A549 (cell line): ENCODE measurements around the gene CASP6. TPM values are rescaled to one million over a fixed set of nuclear protein-coding genes. Genes with fewer than 3 reads are reported as not detected.
A peak's percentile ranks its signal among the peaks of the same experiment; 100 is the strongest.

ENCODE experiments used
- ATAC-seq, 2 experiments: fragments of 200-7000 bp in 1 of 2; fragments of >200 bp in 1 of 2; cut with Nextera tagmentation in 1 of 2; cut with Tn5 transposase in 1 of 2; 3 replicates each; pipeline versions ENCODE4 v1.8.0 to v1.9.1; 2018 to 2020; ENCODE audit warnings: mild to moderate bottlenecking in 1 of 2, moderate library complexity in 1 of 2
- CTCF ChIA-PET: fragments of 300-600 bp; sonication (Branson Sonifier 250); formaldehyde crosslinking; extraction: SDS; loops from one replicate; lab custom pipeline; 2021; ENCODE audit warnings: antibody characterized with exemption, inconsistent platforms; lab: Yijun Ruan, JAX
- POLR2A ChIA-PET: fragments of 350-600 bp; formaldehyde crosslinking; extraction: SDS; loops from one replicate; lab custom pipeline; 2021; ENCODE audit warnings: antibody characterized with exemption, inconsistent platforms; lab: Yijun Ruan, JAX
- DNase-seq, 2 experiments: peaks; one replicate each; pipeline versions ENCODE4 v3.0.0 to v3.0.0-alpha.2; 2011 to 2016; ENCODE audit warnings: low read depth in 1 of 2, low spot score in 1 of 2
- FAIRE-seq: peaks from 2 replicates; lab custom pipeline; 2011; peaks lifted over from hg19 to GRCh38; lab: Jason Lieb, UNC
- H3K27ac ChIP-seq, 2 experiments: fragments of >200 bp; sonication (Bioruptor Twin); formaldehyde crosslinking; 3 replicates each; pipeline ENCODE4 v1.5.1; 2016 to 2017
- H3K4me1 ChIP-seq: fragments of >200 bp; sonication (Bioruptor Twin); formaldehyde crosslinking; 3 replicates; pipeline ENCODE4 v1.6.1; 2016
- H3K4me2 ChIP-seq: fragments of >200 bp; sonication (Bioruptor Twin); formaldehyde crosslinking; 3 replicates; pipeline ENCODE4 v1.6.1; 2016
- H3K4me3 ChIP-seq: fragments of >200 bp; sonication (Bioruptor Twin); formaldehyde crosslinking; 3 replicates; pipeline ENCODE4 v1.5.1; 2016
- H3K9me3 ChIP-seq: fragments of >200 bp; sonication (Bioruptor Twin); formaldehyde crosslinking; 3 replicates; pipeline ENCODE4 v1.6.1; 2016
- E2F6 ChIP-seq: IDR thresholded peaks from 2 replicates; pipeline ENCODE4 v1.6.1; 2012; ENCODE audit warnings: low read depth, borderline replicate concordance
- EHMT2 ChIP-seq: fragments of 200-600 bp; sonication (generic); IDR thresholded peaks from 2 replicates; pipeline ENCODE4 v1.6.1; 2016; ENCODE audit warnings: antibody characterized with exemption, low read depth, mild to moderate bottlenecking, moderate library complexity
- EP300 ChIP-seq, 2 experiments: fragments of >200 bp; sonication (Bioruptor Twin); formaldehyde crosslinking; IDR thresholded peaks; 2 replicates in 1 of 2; 3 replicates in 1 of 2; pipeline ENCODE4 v1.6.1; 2016 to 2017
- FOSL2 ChIP-seq, 2 experiments: fragments of 450-650 bp in 1 of 2; fragments of >200 bp in 1 of 2; sonication (Bioruptor Twin) in 1 of 2; formaldehyde crosslinking; IDR thresholded peaks; 2 replicates each; pipeline versions ENCODE4 v1.5.0 to v1.6.1; 2016 to 2020; ENCODE audit warnings: mild to moderate bottlenecking in 1 of 2, moderate library complexity in 1 of 2
- GATA3 ChIP-seq: IDR thresholded peaks from 2 replicates; pipeline ENCODE4 v1.6.1; 2012; ENCODE audit warnings: borderline replicate concordance
- HDAC2 ChIP-seq: fragments of 200-600 bp; sonication (generic); IDR thresholded peaks from 2 replicates; pipeline ENCODE4 v1.6.1; 2016
- HOXA7 ChIP-seq: fragments of 250-450 bp; sonication (Bioruptor Pico); IDR thresholded peaks from 2 replicates; pipeline ENCODE4 v1.5.0; 2020; ENCODE audit warnings: mild to moderate bottlenecking, moderate library complexity
- HOXB5 ChIP-seq: fragments of 250-450 bp; sonication (Bioruptor Pico); IDR thresholded peaks from 2 replicates; pipeline ENCODE4 v1.5.0; 2020; ENCODE audit warnings: mild to moderate bottlenecking, moderate library complexity
- JUN ChIP-seq, 2 experiments: fragments of >200 bp; sonication (Bioruptor Twin); formaldehyde crosslinking; IDR thresholded peaks; 2 replicates in 1 of 2; 3 replicates in 1 of 2; pipeline ENCODE4 v1.6.1; 2016 to 2017
- MAFK ChIP-seq: fragments of 450-650 bp; IDR thresholded peaks from 2 replicates; pipeline ENCODE4 v1.6.1; 2014; ENCODE audit not compliant: partially characterized antibody
- MAX ChIP-seq: IDR thresholded peaks from 2 replicates; pipeline ENCODE4 v1.6.1; 2012
- MYC ChIP-seq: IDR thresholded peaks from 2 replicates; pipeline ENCODE4 v1.6.1; 2012; ENCODE audit warnings: mild to moderate bottlenecking, inconsistent platforms, low read length, improper control_type of control experiment, borderline replicate concordance
- NFE2L2 ChIP-seq: fragments of 150-350 bp; conservative IDR thresholded peaks from 2 replicates; pipeline ENCODE4 v1.6.1; 2014; ENCODE audit warnings: low read length
- PHF8 ChIP-seq: fragments of 200-600 bp; sonication (generic); IDR thresholded peaks from 2 replicates; pipeline ENCODE4 v1.6.1; 2016; ENCODE audit warnings: low read depth, mild to moderate bottlenecking, antibody characterized with exemption, moderate library complexity, borderline replicate concordance
- POLR2A ChIP-seq: IDR thresholded peaks from 2 replicates; pipeline ENCODE4 v1.6.1; 2012; ENCODE audit warnings: mild to moderate bottlenecking, low read length
- RCOR1 ChIP-seq: fragments of 150-350 bp; IDR thresholded peaks from 2 replicates; pipeline ENCODE4 v1.6.1; 2014; ENCODE audit warnings: antibody characterized with exemption, low read length, low read depth
- SMC3 ChIP-seq: fragments of >200 bp; sonication (Bioruptor Twin); formaldehyde crosslinking; IDR thresholded peaks from 3 replicates; pipeline ENCODE4 v1.6.1; 2018; ENCODE audit warnings: inconsistent platforms
- TP53 ChIP-seq: fragments of 250-450 bp; sonication (Bioruptor Pico); IDR thresholded peaks from 2 replicates; pipeline ENCODE4 v1.5.0; 2021; ENCODE audit warnings: mild to moderate bottlenecking, moderate library complexity
- ZC3H11A ChIP-seq: fragments of 450-650 bp; IDR thresholded peaks from 2 replicates; pipeline ENCODE4 v1.6.1; 2014; ENCODE audit warnings: antibody characterized with exemption, mild to moderate bottlenecking
- ZNF302 ChIP-seq: fragments of 250-450 bp; sonication (Bioruptor Pico); IDR thresholded peaks from 2 replicates; pipeline ENCODE4 v1.9.0; 2021; ENCODE audit warnings: inconsistent platforms, mild to moderate bottlenecking, moderate library complexity
- WGBS: methylation state at CpG from one replicate; pipeline ENCODE4 v1.1.6; 2017; ENCODE audit errors: missing lambda C conversion rate; 5-methylcytosine and 5-hydroxymethylcytosine counted together
- polyA plus RNA-seq, 4 experiments: library from polyadenylated mRNA; depleted of rRNA in 3 of 4; stranded (reverse); fragments of >200 nt; fragmentation: RNase III in 1 of 4; extraction: RNeasy Plus Mini Kit Qiagen cat#74134 plus additional on column Dnase treatment in 1 of 4; gene quantifications; 2 replicates in 3 of 4; 3 replicates in 1 of 4; pipeline ENCODE4 v1.2.3, GENCODE V29; 2011 to 2017
- TF ChIP-seq, protein P1 (sequence below): fragments of >200 bp; sonication (Bioruptor Twin); formaldehyde crosslinking; IDR thresholded peaks from 2 replicates; pipeline ENCODE4 v1.6.1; 2016
- TF ChIP-seq, protein P2 (sequence below): fragments of 450-650 bp; IDR thresholded peaks from 2 replicates; pipeline ENCODE4 v1.6.1; 2014; ENCODE audit warnings: antibody characterized with exemption

The CASP6 gene
- polyA plus RNA-seq, 2 of the 4 experiments (the other 2 are of a cell fraction) = 19.2 to 32.6 TPM

- Histone ChIP-seq H3K9me3 (no peaks in the 10 kb centered on the region), H3K4me1 (peaks cover 11% of the 10 kb centered on the region), H3K4me2 (peak overlapping the region; percentile 91), H3K4me3 (peak overlapping the region; percentile 96), H3K27ac (peak overlapping the region; percentile 89 to 91)
- ATAC-seq (peak in 1 of 2 experiments; percentile 81; a peak in 1 of 6 replicates), DNase-seq (no peak), FAIRE-seq (no peak)
- ChIA-PET CTCF (interaction anchor here (0.6 to 1.6 kb wide), 3 partner anchors 17 to 408 kb away, joined by 3 to 7 read pairs (median 3); no protein-coding TSS in a partner anchor), POLR2A (no interaction called here)
- TF ChIP-seq HOXB5 (no peak), MYC (no peak), E2F6 (no peak), MAFK (no peak), HOXA7 (CRISPR knock-in tag) (no peak), EP300 (IDR thresholded peaks at IDR 0.05) (no peak), GATA3 (no peak), FOSL2 (IDR thresholded peaks at IDR 0.05) (no peak), FOSL2 (CRISPR knock-in tag; IDR thresholded peaks at IDR 0.05) (no peak), ZC3H11A (no peak), EHMT2 (no peak), TP53 (CRISPR knock-in tag) (no peak), NFE2L2 (no peak), PHF8 (no peak), HDAC2 (no peak)
- TF ChIP-seq, protein P1, sequence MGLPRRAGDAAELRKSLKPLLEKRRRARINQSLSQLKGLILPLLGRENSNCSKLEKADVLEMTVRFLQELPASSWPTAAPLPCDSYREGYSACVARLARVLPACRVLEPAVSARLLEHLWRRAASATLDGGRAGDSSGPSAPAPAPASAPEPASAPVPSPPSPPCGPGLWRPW = no peak
- WGBS = 59% methylated on average over 20 of the region's 21 CpGs
These were observed 27.6 kb upstream of the CASP6 start for GRCh38 chr4:109730619-109731545.

DNA sequence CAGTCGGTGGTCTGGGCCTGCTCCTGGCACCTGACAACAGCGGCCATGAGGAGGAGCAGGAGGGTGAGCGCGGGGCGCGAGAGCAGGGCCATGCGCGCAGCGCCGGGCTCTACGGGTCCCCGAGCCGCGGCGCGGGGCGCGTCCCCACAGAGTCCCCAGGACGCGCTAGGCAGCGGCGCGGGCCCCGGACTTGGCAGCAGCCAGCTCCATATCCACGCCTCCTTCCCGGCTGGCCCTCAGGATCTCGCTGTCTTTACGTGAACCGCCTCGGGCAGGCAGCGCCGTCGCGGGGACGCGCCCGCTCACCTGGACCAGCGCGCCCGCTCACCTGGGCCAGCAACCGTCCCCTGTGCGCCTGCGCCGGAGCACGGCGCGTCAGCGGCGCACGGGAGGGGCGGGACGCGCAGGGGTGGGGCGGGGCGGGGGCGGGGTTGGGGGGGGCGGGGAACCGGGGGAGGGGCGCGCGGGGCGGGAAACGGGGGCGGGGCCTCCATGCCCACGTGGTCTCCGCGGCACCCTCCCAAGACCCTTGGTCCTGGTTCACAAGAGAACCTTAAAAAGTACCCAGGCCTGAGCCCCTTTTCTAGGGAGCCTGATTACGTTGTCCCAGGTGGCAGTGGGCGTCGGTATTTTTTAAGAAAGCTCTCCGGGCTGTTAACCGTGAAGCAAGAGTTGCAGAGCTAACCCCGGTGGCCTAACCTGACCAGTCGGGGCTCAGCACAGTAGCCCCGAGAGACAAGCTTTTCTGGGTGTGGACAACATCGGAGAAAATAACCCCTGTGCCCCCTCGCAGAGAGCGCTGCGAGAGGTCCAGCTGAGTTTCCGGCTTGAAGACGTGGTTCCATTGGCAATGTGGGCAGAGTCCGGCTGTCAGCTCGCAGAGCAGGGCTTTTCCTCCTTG lies 26.7 kb upstream of the CASP6 start, which contains the start of gene PLA2G12A:
Gene PLA2G12A, minus strand, starts transcription at position 353 of the 901 bp plus-strand sequence. Its CDS starts 261 bp downstream, at position 92.
- WGBS = 0% methylated on average over 1 of the region's 83 CpGs
- peaks cover 11% of the 10 kb centered on the region for H3K4me1 ChIP-seq
- TF ChIP-seq TP53 (CRISPR knock-in tag) = no peak
- TF ChIP-seq, protein P2, sequence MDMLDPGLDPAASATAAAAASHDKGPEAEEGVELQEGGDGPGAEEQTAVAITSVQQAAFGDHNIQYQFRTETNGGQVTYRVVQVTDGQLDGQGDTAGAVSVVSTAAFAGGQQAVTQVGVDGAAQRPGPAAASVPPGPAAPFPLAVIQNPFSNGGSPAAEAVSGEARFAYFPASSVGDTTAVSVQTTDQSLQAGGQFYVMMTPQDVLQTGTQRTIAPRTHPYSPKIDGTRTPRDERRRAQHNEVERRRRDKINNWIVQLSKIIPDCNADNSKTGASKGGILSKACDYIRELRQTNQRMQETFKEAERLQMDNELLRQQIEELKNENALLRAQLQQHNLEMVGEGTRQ = peak; percentile 40; the same call in 1 of the 2 replicates
- peak; percentile 81 for TF ChIP-seq POLR2A
- no peak for TF ChIP-seq ZNF302 (CRISPR knock-in tag)
- no peak for TF ChIP-seq SMC3
- TF ChIP-seq JUN (IDR thresholded peaks at IDR 0.05) = peak in 1 of 2 experiments; percentile 29; a peak in 1 of 5 replicates
- TF ChIP-seq PHF8 = peak; percentile 7; the same call in 1 of the 2 replicates
- TF ChIP-seq RCOR1 = no peak
- TF ChIP-seq MAX = peak; percentile 42; the same call in 1 of the 2 replicates

More for the DNA sequence above, 26.7 kb upstream of the CASP6 start, which contains the start of gene PLA2G12A:
- POLR2A ChIA-PET = interaction anchor here (0.5 to 0.6 kb wide), 2 partner anchors 67 to 297 kb away, joined by 3 to 6 read pairs; no protein-coding TSS in a partner anchor
- CTCF ChIA-PET = interaction anchor here (0.5 to 1.6 kb wide), 4 partner anchors 18 to 1605 kb away, joined by 3 to 7 read pairs (median 4); no protein-coding TSS in a partner anchor
- Histone ChIP-seq H3K27ac (peak within 1 kb of the TSS; percentile 89 to 91), H3K4me2 (peak within 1 kb of the TSS; percentile 91), H3K9me3 (no peaks in the 10 kb centered on the region), H3K4me3 (peak within 1 kb of the TSS; percentile 96)
- DNase-seq (peak; percentile 38 to 56), FAIRE-seq (no peak), ATAC-seq (peak; percentile 89 to 90)
